GM21529 (cell line): Measurements from ENCODE around the gene CEP68.
"Not testable (repeated sequence)": the region's sequence is repeated elsewhere in the genome, so short reads cannot be mapped to it uniquely, and the experiment has no call there.

Source experiments
- ATAC-seq: cut with Tn5 transposase; IDR thresholded peaks from one replicate; pipeline ENCODE4 v1.9.1; 2021; ENCODE audit not compliant: unreplicated experiment

The CEP68 gene

DNA sequence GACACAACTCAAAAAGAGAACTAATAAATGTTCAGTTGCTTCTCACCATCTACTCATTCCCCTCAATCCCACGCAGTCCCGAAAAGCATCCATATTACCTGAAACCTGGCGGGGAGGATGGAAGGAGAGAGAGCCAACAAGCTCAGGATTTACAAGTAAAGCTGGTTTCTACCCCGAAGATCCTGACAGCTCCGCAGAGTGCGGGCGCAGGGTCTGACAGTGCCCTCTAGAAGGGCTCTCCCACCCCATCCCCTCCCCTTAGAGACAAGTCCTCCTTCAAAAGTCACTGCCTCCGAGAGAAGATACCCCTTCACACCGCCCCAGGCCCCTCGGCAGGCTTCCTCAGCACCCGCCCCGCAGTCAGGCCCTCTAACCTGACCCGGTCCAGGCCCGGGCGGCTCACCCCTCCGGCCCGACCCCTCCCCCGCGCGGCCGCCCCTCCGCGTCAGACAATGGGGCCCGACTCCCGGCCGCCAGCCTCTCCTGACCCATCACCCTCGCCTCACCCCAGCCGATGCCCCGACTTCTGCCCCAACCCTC lies 73.1 kb downstream of the CEP68 start:
- no peak for ATAC-seq

DNA sequence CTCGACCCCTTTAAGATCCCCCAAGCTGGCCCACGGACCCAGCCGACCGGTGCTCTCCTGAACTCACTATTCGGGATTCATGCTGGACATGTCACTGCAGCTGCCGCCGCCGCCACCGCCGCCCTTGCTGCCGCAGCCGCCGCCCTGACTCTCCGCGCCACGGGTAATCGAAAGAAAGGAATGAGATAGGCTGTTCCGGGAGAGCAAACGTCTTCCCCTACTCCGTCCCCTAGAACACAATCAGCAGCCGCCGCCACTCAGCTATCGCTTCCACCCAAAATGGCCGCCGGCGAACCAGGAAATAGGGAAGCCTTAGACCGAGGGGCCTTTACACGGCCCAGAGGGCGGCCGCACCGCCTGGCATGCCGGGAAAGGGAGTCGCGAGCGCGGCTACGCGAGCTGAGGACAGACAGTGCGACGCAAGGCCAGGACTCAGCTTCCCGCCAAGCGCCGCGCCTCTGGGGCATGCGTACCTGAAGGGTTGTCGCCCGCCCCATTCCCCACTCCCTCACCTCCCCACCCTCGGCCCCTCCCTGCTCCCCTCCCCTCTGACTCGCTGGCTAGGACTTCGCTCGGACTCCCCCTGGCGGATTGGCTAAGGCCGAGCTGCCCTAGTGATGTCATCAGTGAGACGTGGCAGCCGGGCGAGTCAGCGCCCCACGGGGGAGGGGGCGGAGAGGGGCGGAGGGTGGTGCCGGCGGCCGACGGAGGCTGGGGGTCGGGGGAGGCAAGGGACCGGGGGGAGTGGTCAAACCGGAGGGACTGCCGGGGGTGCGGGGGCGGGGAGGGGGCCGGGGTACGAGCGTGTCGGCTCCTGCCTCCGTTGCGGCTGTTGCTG lies 73.8 kb downstream of the CEP68 start, which contains the start of gene RAB1A:
RAB1A (minus strand) TSS at position 281 of the 838 bp plus-strand sequence; CDS start at position 90, 191 bp downstream.
- peak; percentile 96 for ATAC-seq

DNA sequence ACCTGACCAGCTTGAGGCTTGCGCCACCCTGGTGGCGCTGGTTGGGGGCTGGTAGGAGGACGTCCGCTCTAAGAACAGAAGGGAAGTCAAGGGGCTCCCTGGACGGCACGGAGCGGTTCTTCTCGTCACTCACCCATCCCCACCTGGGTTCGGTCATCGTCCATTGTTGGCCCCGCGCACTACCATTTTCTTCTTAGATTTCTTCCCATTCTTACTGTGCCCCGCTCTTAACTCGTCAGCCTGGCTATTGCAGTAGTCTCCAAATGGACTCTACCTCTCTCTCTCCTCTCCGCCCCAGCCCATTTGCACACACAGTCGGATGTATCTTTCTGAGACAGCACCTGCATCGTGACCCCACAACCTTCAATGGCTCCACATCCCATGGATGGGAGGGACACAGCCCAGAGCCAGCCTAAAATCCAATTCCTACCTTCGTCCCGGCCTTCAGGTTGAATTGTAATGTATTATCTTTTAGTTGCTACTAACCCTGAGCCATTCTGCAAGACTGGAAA lies 74.5 kb downstream of the CEP68 start:
- peak; percentile 28 for ATAC-seq

DNA sequence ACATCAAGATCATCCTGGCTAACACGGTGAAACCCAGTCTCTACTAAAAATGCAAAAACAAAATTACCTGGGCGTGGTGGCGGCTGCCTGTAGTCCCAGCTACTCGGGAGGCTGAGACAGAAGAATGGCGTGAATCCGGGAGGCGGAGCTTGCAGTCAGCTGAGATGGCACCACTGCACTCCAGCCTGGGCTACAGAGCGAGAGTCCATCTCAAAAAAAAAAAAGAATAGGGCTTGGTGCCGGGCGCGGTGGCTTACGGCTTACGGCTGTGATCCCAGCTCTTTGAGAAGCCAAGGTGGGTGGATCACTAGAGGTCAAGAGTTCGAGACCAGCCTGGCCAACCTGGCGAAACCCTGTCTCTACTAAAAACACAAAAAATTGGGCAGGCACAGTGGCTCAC lies 76.7 kb downstream of the CEP68 start:
- not testable (repeated sequence) for ATAC-seq

DNA sequence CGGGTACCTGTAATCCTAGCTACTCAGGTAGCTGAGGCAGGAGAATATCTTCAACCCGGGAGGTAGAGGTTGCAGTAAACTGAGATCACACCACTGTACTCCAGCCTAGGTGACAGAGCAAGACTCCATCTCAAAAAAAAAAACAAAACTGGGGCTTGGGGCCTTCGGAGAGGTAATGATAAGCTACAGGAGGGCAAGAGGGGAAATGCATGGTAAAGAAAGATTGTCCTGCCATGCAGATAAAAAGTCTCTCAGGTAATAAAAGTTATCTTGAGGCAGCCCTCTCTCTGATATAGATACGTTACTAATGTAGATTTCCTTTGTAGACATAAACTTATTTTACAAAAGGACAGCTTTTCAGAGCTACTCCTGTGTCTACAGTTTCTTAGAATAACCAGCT lies 77.4 kb downstream of the CEP68 start:
- ATAC-seq: no peak

DNA sequence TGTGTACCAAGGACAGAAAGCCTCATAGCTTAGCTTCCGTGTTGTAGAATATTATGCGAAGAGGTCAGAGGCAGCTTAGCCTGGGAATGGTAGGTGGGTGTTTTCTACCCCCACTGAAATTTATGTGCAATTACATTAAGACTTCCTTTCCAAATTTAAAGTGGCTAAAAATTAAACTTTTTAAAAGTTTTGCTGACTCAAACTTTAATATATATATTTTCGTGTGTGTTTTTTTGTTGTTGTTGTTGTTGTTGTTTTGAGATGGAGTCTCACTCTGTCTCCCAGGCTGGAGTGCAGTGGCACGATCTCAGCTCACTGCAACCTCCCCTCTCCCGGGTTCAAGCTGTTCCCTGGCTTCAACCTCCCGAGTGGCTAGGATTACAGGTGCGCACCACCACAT lies 77.9 kb downstream of the CEP68 start:
- no peak for ATAC-seq

DNA sequence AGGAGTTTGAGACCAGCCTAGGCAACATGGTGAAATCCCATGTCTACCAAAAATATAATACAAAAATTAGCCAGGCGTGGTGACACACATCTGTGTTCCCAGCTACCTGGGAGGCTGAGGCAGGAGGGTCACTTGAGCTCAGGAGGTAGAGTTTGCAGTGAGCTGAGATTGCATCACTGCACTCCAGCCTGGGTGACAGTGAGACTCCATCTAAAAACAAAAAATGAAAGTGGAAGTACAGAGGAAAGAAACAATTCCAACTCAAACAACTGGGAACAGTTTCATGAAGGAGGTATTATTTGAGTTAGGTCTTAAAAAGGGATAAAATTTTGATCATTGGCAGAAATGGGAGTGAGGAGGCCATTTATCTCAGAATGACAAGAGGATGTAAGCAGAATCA lies 80.0 kb downstream of the CEP68 start:
- no peak for ATAC-seq
